Chondrocyte (in vitro differentiated cells): ENCODE results near the gene FAM210B. TPM values are rescaled to one million over a fixed set of nuclear protein-coding genes. Genes with fewer than 3 reads are reported as not detected.
"Not testable (repeated sequence)": the region's sequence is repeated elsewhere in the genome, so short reads cannot be mapped to it uniquely, and the experiment has no call there.

Experiments
- DNase-seq: peaks from one replicate; pipeline ENCODE4 v3.0.0; 2021; ENCODE audit warnings: mixed read lengths, low spot score
- H3K27ac Mint-ChIP-seq: one replicate; pipeline ENCODE4 v1.8.0; 2021; ENCODE audit warnings: mild to moderate bottlenecking, moderate library complexity, mixed read lengths; ENCODE audit not compliant: unreplicated experiment
- H3K27me3 Mint-ChIP-seq: 2 replicates; pipeline ENCODE4 v1.8.0; 2021; ENCODE audit warnings: low read depth, mixed read lengths
- H3K36me3 Mint-ChIP-seq: 2 replicates; pipeline ENCODE4 v1.8.0; 2021; ENCODE audit warnings: low read depth, mixed read lengths
- H3K4me1 Mint-ChIP-seq: 2 replicates; pipeline ENCODE4 v1.8.0; 2021; ENCODE audit warnings: low read depth, mild to moderate bottlenecking, mixed read lengths
- H3K4me3 Mint-ChIP-seq: one replicate; pipeline ENCODE4 v1.8.0; 2021; ENCODE audit warnings: mild to moderate bottlenecking, moderate library complexity, mixed read lengths; ENCODE audit not compliant: unreplicated experiment
- H3K9me3 Mint-ChIP-seq: 2 replicates; pipeline ENCODE4 v1.8.0; 2021; ENCODE audit warnings: low read depth, mixed read lengths
- total RNA-seq: library from RNA; stranded (reverse); gene quantifications from 3 replicates; pipeline ENCODE4 v1.2.1, GENCODE V29; 2021
- TF ChIP-seq, protein P1 (sequence below): fragments of 200-600 bp; sonication (generic); IDR thresholded peaks from 2 replicates; pipeline ENCODE4 v1.5.0; 2021; ENCODE audit warnings: antibody characterized with exemption, mild to moderate bottlenecking, moderate library complexity

FAM210B gene
- total RNA-seq, 1 donor from 2014 or later = 32.6 TPM

DNA sequence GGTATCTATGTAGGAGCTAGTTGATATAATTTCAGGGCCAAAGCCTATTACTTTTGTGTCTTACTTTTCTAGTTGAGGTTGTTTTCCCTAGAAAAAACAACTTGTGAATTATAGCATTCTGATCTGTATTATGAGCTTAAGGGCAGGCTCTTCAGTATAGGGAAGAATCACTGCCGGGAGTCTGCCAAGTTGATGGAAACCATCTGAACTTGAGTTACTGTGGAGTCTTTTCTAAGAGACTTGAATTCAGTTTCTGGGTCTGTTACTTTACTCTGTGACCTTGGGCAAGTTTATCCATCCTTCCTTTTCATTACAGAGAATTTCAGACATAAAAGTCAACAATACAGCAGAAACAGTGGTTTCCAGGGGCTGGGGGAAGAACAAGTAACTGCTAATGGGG is 51.2 kb downstream of the FAM210B start:
- Mint-ChIP-seq H3K4me3 (no peak overlapping the region), H3K27me3 (no peaks in the 10 kb centered on the region), H3K4me1 (peaks cover 13% of the 10 kb centered on the region), H3K36me3 (peaks cover 21% of the 10 kb centered on the region), H3K27ac (no peak overlapping the region), H3K9me3 (no peaks in the 10 kb centered on the region)
- no peak for DNase-seq
- TF ChIP-seq, protein P1, sequence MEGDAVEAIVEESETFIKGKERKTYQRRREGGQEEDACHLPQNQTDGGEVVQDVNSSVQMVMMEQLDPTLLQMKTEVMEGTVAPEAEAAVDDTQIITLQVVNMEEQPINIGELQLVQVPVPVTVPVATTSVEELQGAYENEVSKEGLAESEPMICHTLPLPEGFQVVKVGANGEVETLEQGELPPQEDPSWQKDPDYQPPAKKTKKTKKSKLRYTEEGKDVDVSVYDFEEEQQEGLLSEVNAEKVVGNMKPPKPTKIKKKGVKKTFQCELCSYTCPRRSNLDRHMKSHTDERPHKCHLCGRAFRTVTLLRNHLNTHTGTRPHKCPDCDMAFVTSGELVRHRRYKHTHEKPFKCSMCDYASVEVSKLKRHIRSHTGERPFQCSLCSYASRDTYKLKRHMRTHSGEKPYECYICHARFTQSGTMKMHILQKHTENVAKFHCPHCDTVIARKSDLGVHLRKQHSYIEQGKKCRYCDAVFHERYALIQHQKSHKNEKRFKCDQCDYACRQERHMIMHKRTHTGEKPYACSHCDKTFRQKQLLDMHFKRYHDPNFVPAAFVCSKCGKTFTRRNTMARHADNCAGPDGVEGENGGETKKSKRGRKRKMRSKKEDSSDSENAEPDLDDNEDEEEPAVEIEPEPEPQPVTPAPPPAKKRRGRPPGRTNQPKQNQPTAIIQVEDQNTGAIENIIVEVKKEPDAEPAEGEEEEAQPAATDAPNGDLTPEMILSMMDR = no peak

DNA sequence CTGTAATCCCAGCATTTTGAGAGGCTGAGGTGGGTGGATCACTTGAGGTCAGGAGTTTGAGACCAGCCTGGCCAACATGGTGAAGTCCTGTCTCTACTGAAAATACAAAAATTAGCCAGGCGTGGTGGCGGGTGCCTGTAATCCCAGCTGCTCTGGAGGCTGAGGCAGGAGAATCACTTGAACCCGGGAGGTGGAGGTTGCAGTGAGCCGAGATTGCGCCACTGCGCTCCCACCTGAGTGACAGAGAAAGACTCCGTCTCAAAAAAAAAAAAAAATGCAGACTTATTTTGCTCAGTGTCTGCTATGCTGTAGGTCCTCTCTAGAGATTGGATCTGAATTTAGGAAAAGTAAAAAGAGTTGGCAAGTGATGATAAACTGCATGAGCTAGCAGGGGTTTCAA is 52.5 kb downstream of the FAM210B start:
- H3K4me3 Mint-ChIP-seq, H3K27me3 Mint-ChIP-seq, H3K9me3 Mint-ChIP-seq, DNase-seq, H3K27ac Mint-ChIP-seq: not testable (repeated sequence)
- H3K4me1 Mint-ChIP-seq = peaks cover 15% of the 10 kb centered on the region
- peaks cover 21% of the 10 kb centered on the region for H3K36me3 Mint-ChIP-seq

DNA sequence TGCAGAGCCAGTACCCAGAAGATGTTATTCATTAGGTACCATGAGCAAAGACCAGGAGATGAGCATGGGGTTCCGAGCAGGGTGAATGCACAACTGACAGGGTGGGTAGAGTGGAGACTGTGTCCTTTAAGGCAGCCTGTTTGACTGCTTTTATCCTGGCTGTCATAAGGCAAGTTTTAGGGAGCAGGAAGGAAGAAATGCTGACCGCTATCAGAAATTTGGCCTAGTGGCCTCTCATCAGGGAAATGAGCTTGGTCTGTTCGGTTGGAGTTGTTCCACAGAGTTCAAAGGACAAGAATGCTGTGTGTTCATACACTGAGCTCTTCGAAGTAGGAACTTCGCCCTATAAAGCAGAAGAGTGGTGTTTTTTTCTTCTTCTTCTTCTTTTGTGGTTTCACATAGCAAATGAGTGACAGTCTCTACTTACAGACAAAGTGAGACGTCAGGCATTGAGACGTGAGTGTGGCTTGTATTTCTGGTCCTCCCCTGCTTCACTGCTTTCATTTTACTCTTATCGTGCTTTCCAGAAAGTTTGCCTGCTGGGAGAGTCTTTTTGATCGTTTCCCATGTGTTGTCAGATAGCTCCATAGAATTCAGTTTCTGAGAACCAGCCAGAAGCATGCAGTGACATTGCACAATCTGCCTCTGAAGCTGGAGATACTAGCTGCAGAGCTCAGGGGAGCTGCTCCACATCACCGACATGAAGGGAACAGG is 53.1 kb downstream of the FAM210B start, which contains the start of gene CASS4:
Gene CASS4 (plus strand): TSS at position 502 of the 714 bp plus-strand sequence. CDS start 199 bp downstream, at position 701.
- Mint-ChIP-seq H3K9me3 (no peaks in the 10 kb centered on the region), H3K4me1 (peaks cover 15% of the 10 kb centered on the region), H3K27me3 (no peaks in the 10 kb centered on the region), H3K36me3 (peaks cover 18% of the 10 kb centered on the region), H3K27ac (peak within 1 kb of the TSS; percentile 28), H3K4me3 (no peak within 1 kb of the TSS)
- DNase-seq = no peak
- TF ChIP-seq, protein P1 = no peak

DNA sequence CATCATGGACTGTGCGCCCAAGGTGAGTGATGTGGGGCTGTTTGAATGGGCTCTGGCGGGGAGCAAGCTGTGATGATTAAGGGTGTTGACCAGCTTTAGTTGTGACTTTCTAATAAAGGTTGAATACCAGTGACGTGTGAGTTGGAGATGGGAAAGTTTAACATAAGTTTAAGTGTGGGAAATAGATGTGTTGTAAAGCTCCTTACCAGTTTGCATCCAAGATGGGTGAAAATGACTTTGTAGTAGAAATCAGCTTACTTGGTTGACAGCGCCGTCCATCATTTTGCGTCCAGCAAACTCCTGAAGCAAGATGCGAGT is 53.7 kb downstream of the FAM210B start:
- TF ChIP-seq, protein P1 = no peak
- H3K27me3 Mint-ChIP-seq = no peaks in the 10 kb centered on the region
- DNase-seq = no peak
- H3K4me1 Mint-ChIP-seq = peaks cover 15% of the 10 kb centered on the region
- peaks cover 18% of the 10 kb centered on the region for H3K36me3 Mint-ChIP-seq
- no peak overlapping the region for H3K27ac Mint-ChIP-seq
- no peak overlapping the region for H3K4me3 Mint-ChIP-seq
- H3K9me3 Mint-ChIP-seq = no peaks in the 10 kb centered on the region

DNA sequence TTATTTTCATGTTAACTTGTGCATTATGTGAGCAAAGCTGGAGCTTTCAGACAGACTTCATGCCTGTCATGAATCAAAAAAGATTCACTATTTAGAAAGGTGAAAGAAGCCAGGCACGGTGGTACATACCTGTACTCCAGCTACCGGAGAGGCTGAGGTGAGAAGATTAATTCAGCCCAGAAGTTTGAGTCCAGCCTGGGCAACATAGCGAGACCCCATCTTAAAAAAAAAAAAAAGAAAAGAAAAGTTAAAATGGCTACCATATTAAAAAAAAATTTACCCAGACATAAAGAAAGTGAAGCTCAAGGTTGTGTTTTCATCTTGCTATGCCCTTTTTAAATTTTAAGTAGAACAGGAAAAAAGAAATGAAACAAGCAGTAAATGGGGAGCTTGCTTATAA is 54.2 kb downstream of the FAM210B start:
- peaks cover 16% of the 10 kb centered on the region for H3K36me3 Mint-ChIP-seq
- TF ChIP-seq, protein P1 = no peak
- no peak overlapping the region for H3K27ac Mint-ChIP-seq
- no peaks in the 10 kb centered on the region for H3K9me3 Mint-ChIP-seq
- H3K4me1 Mint-ChIP-seq = peaks cover 15% of the 10 kb centered on the region
- H3K27me3 Mint-ChIP-seq = no peaks in the 10 kb centered on the region
- no peak overlapping the region for H3K4me3 Mint-ChIP-seq
- DNase-seq = no peak
